Panc1 (cell line): ENCODE measurements around the gene STAT4. TPM values are rescaled to one million over a fixed set of nuclear protein-coding genes. Genes with fewer than 3 reads are reported as not detected.

Experiments used
- ATAC-seq: fragments of 200-7000 bp; cut with Tn5 transposase; 2 replicates; pipeline ENCODE4 v1.9.1; 2020; ENCODE audit warnings: mild to moderate bottlenecking, moderate library complexity
- BruUV-seq: library from RNA; stranded (reverse); fragments of 400-500 nt; replicated peaks from 2 replicates; lab custom pipeline; 2021; lab: Mats Ljungman, UMichigan
- CTCF ChIA-PET: fragments of 300-600 bp; sonication (Branson Sonifier 250); formaldehyde crosslinking; loops from one replicate; lab custom pipeline; 2022; ENCODE audit warnings: antibody characterized with exemption; lab: Charles Lee
- POLR2A ChIA-PET: fragments of 300-600 bp; sonication (Branson Sonifier 250); formaldehyde crosslinking; loops from one replicate; lab custom pipeline; 2022; ENCODE audit warnings: antibody characterized with exemption; lab: Charles Lee
- DNase-seq: peaks from one replicate; pipeline ENCODE4 v3.0.0-alpha.2; 2010; ENCODE audit warnings: low read depth, low spot score
- H3K27ac ChIP-seq: 2 replicates; pipeline ENCODE4 v1.5.1; 2011; ENCODE audit warnings: mild to moderate bottlenecking, low read length, inconsistent platforms
- H3K27me3 ChIP-seq: fragments of 200-500 bp; sonication (Bioruptor generic); 2 replicates; pipeline ENCODE4 v1.6.0; 2014; ENCODE audit warnings: low read length, inconsistent platforms; ENCODE audit not compliant: control insufficient read depth, insufficient read depth
- H3K36me3 ChIP-seq: fragments of 200-500 bp; sonication (Bioruptor generic); 2 replicates; pipeline ENCODE4 v1.5.1; 2014; ENCODE audit warnings: inconsistent platforms, mild to moderate bottlenecking, low read length, moderate library complexity; ENCODE audit not compliant: control insufficient read depth, insufficient read depth
- H3K4me1 ChIP-seq: 2 replicates; pipeline ENCODE4 v1.5.1; 2011; ENCODE audit warnings: inconsistent platforms, mild to moderate bottlenecking, low read length, moderate library complexity; ENCODE audit not compliant: control insufficient read depth, insufficient read depth
- H3K4me3 ChIP-seq, 2 experiments: 2 replicates each; pipeline ENCODE4 v1.5.1; 2011 to 2012; ENCODE audit warnings: low read depth in 2 of 2, low read length in 2 of 2, mild to moderate bottlenecking in 2 of 2, inconsistent platforms in 1 of 2, moderate library complexity in 1 of 2
- H3K9me3 ChIP-seq: fragments of 200-500 bp; sonication (Bioruptor generic); 2 replicates; pipeline ENCODE4 v1.5.1; 2014; ENCODE audit warnings: low read depth, mild to moderate bottlenecking, inconsistent platforms, low read length, moderate library complexity; ENCODE audit not compliant: control insufficient read depth, insufficient read depth
- POLR2AphosphoS5 ChIP-seq: IDR thresholded peaks from 2 replicates; pipeline ENCODE4 v1.6.1; 2012; ENCODE audit warnings: mild to moderate bottlenecking, low read depth, low read length, moderate library complexity
- SIN3A ChIP-seq: IDR thresholded peaks from 2 replicates; pipeline ENCODE4 v1.6.1; 2012; ENCODE audit warnings: low read depth, mild to moderate bottlenecking, low read length, moderate library complexity, borderline replicate concordance; ENCODE audit not compliant: insufficient read depth
- TCF7L2 ChIP-seq: IDR thresholded peaks from 2 replicates; pipeline ENCODE4 v1.6.1; 2011; ENCODE audit warnings: mild to moderate bottlenecking, low read depth, low read length, inconsistent platforms
- in situ Hi-C: cut with HindIII; loops from 2 replicates; pipeline ENCODE4 v1.10.0; 2016; ENCODE audit warnings: low sequenced_read_pairs, low pct_unique_long_range_greater_than_20kb
- intact Hi-C: fragments of 100-400 bp; cut with micrococcal nuclease; formaldehyde crosslinking; loops from one replicate; pipeline ENCODE4 v1.10.0; 2022; ENCODE audit not compliant: unreplicated experiment
- total RNA-seq: library from RNA; stranded (reverse); gene quantifications from one replicate; pipeline ENCODE4 v1.2.1, GENCODE V29; 2021; ENCODE audit not compliant: unreplicated experiment
- TF ChIP-seq, protein P1 (sequence below): fragments of 450-650 bp; IDR thresholded peaks from 2 replicates; pipeline ENCODE4 v1.5.1; 2017; ENCODE audit warnings: mild to moderate bottlenecking
- TF ChIP-seq, protein P2 (sequence below), 2 experiments: IDR thresholded peaks; 2 replicates each; pipeline ENCODE4 v1.6.1; 2011 to 2012; ENCODE audit warnings: low read depth in 2 of 2, control low read depth in 1 of 2, low read length in 1 of 2, mild to moderate bottlenecking in 1 of 2, moderate library complexity in 1 of 2; ENCODE audit not compliant: insufficient read depth in 1 of 2

The STAT4 gene
- total RNA-seq, 1 experiment from 2014 or later: 0.05 TPM

DNA sequence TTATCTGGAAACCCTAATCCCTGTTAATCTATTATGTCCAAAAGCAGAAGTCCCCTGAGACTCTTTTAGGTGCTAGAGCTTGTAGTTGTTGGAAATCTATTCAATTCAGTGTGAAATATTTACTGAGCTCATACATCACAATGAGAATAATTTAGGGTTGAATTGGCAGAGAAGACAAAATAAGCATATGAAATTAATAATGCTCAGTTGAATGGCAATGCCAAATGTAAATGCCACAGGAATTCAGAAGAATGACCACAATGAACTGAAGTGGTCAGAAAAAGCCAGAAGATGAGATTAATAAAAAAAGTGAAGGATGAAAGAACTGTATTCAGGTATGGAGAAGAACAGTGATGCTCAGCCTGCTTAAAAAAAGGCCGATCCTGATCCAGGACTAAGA is 8.0 kb upstream of the STAT4 start:
- Histone ChIP-seq H3K27ac (no peak overlapping the region), H3K36me3 (no peaks in the 10 kb centered on the region), H3K4me1 (no peaks in the 10 kb centered on the region), H3K9me3 (no peaks in the 10 kb centered on the region), H3K27me3 (peaks cover 7% of the 10 kb centered on the region), H3K4me3 (no peak overlapping the region)
- ATAC-seq: no peak
- intact Hi-C loops: no loop called here
- no peak for TF ChIP-seq SIN3A
- no peak for TF ChIP-seq POLR2AphosphoS5
- TF ChIP-seq, protein P1, sequence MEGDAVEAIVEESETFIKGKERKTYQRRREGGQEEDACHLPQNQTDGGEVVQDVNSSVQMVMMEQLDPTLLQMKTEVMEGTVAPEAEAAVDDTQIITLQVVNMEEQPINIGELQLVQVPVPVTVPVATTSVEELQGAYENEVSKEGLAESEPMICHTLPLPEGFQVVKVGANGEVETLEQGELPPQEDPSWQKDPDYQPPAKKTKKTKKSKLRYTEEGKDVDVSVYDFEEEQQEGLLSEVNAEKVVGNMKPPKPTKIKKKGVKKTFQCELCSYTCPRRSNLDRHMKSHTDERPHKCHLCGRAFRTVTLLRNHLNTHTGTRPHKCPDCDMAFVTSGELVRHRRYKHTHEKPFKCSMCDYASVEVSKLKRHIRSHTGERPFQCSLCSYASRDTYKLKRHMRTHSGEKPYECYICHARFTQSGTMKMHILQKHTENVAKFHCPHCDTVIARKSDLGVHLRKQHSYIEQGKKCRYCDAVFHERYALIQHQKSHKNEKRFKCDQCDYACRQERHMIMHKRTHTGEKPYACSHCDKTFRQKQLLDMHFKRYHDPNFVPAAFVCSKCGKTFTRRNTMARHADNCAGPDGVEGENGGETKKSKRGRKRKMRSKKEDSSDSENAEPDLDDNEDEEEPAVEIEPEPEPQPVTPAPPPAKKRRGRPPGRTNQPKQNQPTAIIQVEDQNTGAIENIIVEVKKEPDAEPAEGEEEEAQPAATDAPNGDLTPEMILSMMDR: no peak
- no peak for TF ChIP-seq TCF7L2
- TF ChIP-seq, protein P2, sequence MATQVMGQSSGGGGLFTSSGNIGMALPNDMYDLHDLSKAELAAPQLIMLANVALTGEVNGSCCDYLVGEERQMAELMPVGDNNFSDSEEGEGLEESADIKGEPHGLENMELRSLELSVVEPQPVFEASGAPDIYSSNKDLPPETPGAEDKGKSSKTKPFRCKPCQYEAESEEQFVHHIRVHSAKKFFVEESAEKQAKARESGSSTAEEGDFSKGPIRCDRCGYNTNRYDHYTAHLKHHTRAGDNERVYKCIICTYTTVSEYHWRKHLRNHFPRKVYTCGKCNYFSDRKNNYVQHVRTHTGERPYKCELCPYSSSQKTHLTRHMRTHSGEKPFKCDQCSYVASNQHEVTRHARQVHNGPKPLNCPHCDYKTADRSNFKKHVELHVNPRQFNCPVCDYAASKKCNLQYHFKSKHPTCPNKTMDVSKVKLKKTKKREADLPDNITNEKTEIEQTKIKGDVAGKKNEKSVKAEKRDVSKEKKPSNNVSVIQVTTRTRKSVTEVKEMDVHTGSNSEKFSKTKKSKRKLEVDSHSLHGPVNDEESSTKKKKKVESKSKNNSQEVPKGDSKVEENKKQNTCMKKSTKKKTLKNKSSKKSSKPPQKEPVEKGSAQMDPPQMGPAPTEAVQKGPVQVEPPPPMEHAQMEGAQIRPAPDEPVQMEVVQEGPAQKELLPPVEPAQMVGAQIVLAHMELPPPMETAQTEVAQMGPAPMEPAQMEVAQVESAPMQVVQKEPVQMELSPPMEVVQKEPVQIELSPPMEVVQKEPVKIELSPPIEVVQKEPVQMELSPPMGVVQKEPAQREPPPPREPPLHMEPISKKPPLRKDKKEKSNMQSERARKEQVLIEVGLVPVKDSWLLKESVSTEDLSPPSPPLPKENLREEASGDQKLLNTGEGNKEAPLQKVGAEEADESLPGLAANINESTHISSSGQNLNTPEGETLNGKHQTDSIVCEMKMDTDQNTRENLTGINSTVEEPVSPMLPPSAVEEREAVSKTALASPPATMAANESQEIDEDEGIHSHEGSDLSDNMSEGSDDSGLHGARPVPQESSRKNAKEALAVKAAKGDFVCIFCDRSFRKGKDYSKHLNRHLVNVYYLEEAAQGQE (IDR thresholded peaks at IDR 0.05; ENCODE audit: insufficient read depth in 1 of 2, low read depth in 2 of 2, low read length in 1 of 2): no peak
- DNase-seq: no peak
- in situ Hi-C loops: no loop called here
- ChIA-PET CTCF (interaction anchor here (1.2 to 1.3 kb wide), 2 partner anchors 8 to 106 kb away, joined by 3 to 4 read pairs; no protein-coding TSS in a partner anchor), POLR2A (no interaction called here)
- no TSS peak for BruUV-seq

DNA sequence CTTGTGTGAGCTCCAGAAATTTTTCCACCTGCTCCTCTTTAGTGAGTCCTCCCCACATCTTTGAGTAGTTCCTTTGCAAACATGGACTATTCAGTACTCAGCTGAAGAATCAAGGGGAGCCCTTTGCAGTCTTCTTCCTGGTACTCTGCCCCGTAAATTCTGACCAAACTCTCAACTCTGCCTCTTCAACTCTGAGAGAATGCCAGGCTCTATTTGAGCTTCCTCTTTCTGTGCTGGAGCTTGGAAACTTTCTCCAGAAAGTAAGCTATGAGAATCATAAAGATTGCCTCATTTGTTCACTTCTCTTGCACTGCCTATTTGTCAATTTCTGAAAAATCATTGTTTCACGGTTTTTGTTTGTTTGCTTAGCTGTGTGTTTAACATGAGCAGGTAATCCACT is 7.4 kb upstream of the STAT4 start:
- intact Hi-C loops: no loop called here
- CTCF ChIA-PET: interaction anchor here (1.2 to 1.3 kb wide), 2 partner anchors 9 to 106 kb away, joined by 3 to 4 read pairs; no protein-coding TSS in a partner anchor
- POLR2A ChIA-PET: no interaction called here

More for the DNA sequence above, 7.4 kb upstream of the STAT4 start:
- no TSS peak for BruUV-seq
- Histone ChIP-seq H3K27ac (no peak overlapping the region), H3K4me3 (no peak overlapping the region), H3K27me3 (peaks cover 7% of the 10 kb centered on the region), H3K9me3 (no peaks in the 10 kb centered on the region), H3K4me1 (no peaks in the 10 kb centered on the region), H3K36me3 (no peaks in the 10 kb centered on the region)
- no peak for ATAC-seq
- no peak for DNase-seq
- in situ Hi-C loops: no loop called here
- no peak for TF ChIP-seq POLR2AphosphoS5
- TF ChIP-seq, protein P2 (IDR thresholded peaks at IDR 0.05; ENCODE audit: insufficient read depth in 1 of 2, low read depth in 2 of 2, low read length in 1 of 2): no peak
- TF ChIP-seq SIN3A: no peak
- TF ChIP-seq TCF7L2: no peak
- TF ChIP-seq, protein P1: no peak
